HL-60 (cell line): ENCODE measurements around the gene TADA2B.

Experiments used
- CTCF ChIP-seq: IDR thresholded peaks from one replicate; pipeline ENCODE4 v1.5.1; 2011; ENCODE audit warnings: low read length, control low read depth, inconsistent platforms; ENCODE audit not compliant: insufficient read depth
- GABPA ChIP-seq: IDR thresholded peaks from 2 replicates; pipeline ENCODE4 v1.6.1; 2012; ENCODE audit warnings: low read depth
- REST ChIP-seq: IDR thresholded peaks from 2 replicates; pipeline ENCODE4 v1.6.1; 2012; ENCODE audit warnings: low read depth; ENCODE audit not compliant: insufficient replicate concordance

- no peak for TF ChIP-seq CTCF
- TF ChIP-seq REST = no peak
- no peak for TF ChIP-seq GABPA
Measured at GRCh38 chr4:7040765-7041164, 2.4 kb upstream of the TADA2B start.
